ENCODE results near the gene TMPRSS11D. TPM values are rescaled to one million over a fixed set of nuclear protein-coding genes. Genes with fewer than 3 reads are reported as not detected.

Gene TMPRSS11D
- total and polyA plus RNA-seq, 2 donors (not counting 1 experiment from before 2014, with no cell fraction given): not detected

- TF ChIP-seq CTCF (conservative IDR thresholded peaks at IDR 0.05 in 1 of 2, IDR thresholded peaks at IDR 0.05 in 1 of 2; ENCODE audit: low read depth in 1 of 2, low read length in 2 of 2) (no peak), EZH2 (IDR thresholded peaks at IDR 0.05; ENCODE audit: low read length, missing control alignments) (no peak)
- DNase-seq (ENCODE audit: low read depth in 2 of 2): no peak
- H3K27me3 ChIP-seq (ENCODE audit: control insufficient read depth, insufficient read depth, low read length): no peaks in the 10 kb centered on the region
- no peak overlapping the region for H3K4me3 ChIP-seq (replicated peaks in 1 of 4; ENCODE audit: control extremely low read depth in 1 of 4, insufficient read depth in 1 of 4, low read depth in 3 of 4, low read length in 4 of 4)
- no peaks in the 10 kb centered on the region for H3K79me2 ChIP-seq (ENCODE audit: control insufficient read depth, insufficient read depth, low read length)
- no peaks in the 10 kb centered on the region for H3K9me3 ChIP-seq (ENCODE audit: control insufficient read depth, insufficient read depth, low read depth, low read length)
- no peak overlapping the region for H3K27ac ChIP-seq (ENCODE audit: insufficient read depth, low read length)
- H3K4me2 ChIP-seq (ENCODE audit: extremely low read depth, insufficient read depth, low read length): no peak overlapping the region
- no peaks in the 10 kb centered on the region for H4K20me1 ChIP-seq (ENCODE audit: control insufficient read depth, extremely low read depth, insufficient read depth, low read length)
- H3K9ac ChIP-seq (ENCODE audit: insufficient read depth, low read length): no peak overlapping the region
- no peaks in the 10 kb centered on the region for H3K4me1 ChIP-seq (ENCODE audit: control insufficient read depth, extremely low read depth, insufficient read depth, low read length)
- no peak overlapping the region for H2AFZ ChIP-seq (ENCODE audit: low read length)
- no peaks in the 10 kb centered on the region for H3K36me3 ChIP-seq (ENCODE audit: control insufficient read depth, insufficient read depth, low read length)
These were observed 12.7 kb upstream of the TMPRSS11D start for GRCh38 chr4:67896421-67897065.

DNA sequence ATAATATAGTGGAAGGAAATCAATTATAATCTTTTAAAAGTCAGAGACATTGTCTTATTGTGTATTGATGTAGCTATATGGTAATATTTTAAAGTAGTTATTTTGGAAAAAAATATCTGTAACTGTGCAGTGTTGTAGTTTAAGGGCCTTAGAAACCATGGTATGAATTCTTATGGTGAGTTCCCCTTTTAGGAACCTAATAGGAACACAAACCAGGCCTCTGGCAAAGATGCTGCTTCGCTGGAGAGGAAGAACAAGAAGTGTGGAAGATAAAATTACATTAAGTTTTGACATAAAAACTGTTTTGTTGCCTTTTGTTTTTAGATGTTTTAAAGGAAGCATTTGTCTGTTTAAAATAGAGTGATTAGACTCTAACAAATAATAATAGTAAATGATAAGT is 10.9 kb upstream of the TMPRSS11D start:
- TF ChIP-seq EZH2 (IDR thresholded peaks at IDR 0.05; ENCODE audit: low read length, missing control alignments) (no peak), CTCF (conservative IDR thresholded peaks at IDR 0.05 in 1 of 2, IDR thresholded peaks at IDR 0.05 in 1 of 2; ENCODE audit: low read depth in 1 of 2, low read length in 2 of 2) (no peak)
- H3K27me3 ChIP-seq (ENCODE audit: control insufficient read depth, insufficient read depth, low read length): no peaks in the 10 kb centered on the region

GRCh38 chr4:67892905-67893304 is 9.1 kb upstream of the TMPRSS11D start:
- DNase-seq (ENCODE audit: low read depth in 2 of 2): no peak
- Histone ChIP-seq H3K27ac (ENCODE audit: insufficient read depth, low read length) (no peak overlapping the region), H3K27me3 (ENCODE audit: control insufficient read depth, insufficient read depth, low read length) (no peaks in the 10 kb centered on the region), H3K9ac (ENCODE audit: insufficient read depth, low read length) (no peak overlapping the region), H3K36me3 (ENCODE audit: control insufficient read depth, insufficient read depth, low read length) (no peaks in the 10 kb centered on the region), H4K20me1 (ENCODE audit: control insufficient read depth, extremely low read depth, insufficient read depth, low read length) (no peaks in the 10 kb centered on the region), H2AFZ (ENCODE audit: low read length) (no peak overlapping the region), H3K9me3 (ENCODE audit: control insufficient read depth, insufficient read depth, low read depth, low read length) (no peaks in the 10 kb centered on the region), H3K79me2 (ENCODE audit: control insufficient read depth, insufficient read depth, low read length) (no peaks in the 10 kb centered on the region), H3K4me1 (ENCODE audit: control insufficient read depth, extremely low read depth, insufficient read depth, low read length) (no peaks in the 10 kb centered on the region), H3K4me3 (replicated peaks in 1 of 4; ENCODE audit: control extremely low read depth in 1 of 4, insufficient read depth in 1 of 4, low read depth in 3 of 4, low read length in 4 of 4) (no peak overlapping the region), H3K4me2 (ENCODE audit: extremely low read depth, insufficient read depth, low read length) (no peak overlapping the region)
- no peak for TF ChIP-seq EZH2 (IDR thresholded peaks at IDR 0.05; ENCODE audit: low read length, missing control alignments)
- no peak for TF ChIP-seq CTCF (conservative IDR thresholded peaks at IDR 0.05 in 1 of 2, IDR thresholded peaks at IDR 0.05 in 1 of 2; ENCODE audit: low read depth in 1 of 2, low read length in 2 of 2)

More for the DNA sequence above, 10.9 kb upstream of the TMPRSS11D start:
- Histone ChIP-seq H3K27ac (ENCODE audit: insufficient read depth, low read length) (no peak overlapping the region), H2AFZ (ENCODE audit: low read length) (no peak overlapping the region), H3K79me2 (ENCODE audit: control insufficient read depth, insufficient read depth, low read length) (no peaks in the 10 kb centered on the region), H3K9ac (ENCODE audit: insufficient read depth, low read length) (no peak overlapping the region), H3K36me3 (ENCODE audit: control insufficient read depth, insufficient read depth, low read length) (no peaks in the 10 kb centered on the region), H3K4me1 (ENCODE audit: control insufficient read depth, extremely low read depth, insufficient read depth, low read length) (no peaks in the 10 kb centered on the region), H3K4me3 (replicated peaks in 1 of 4; ENCODE audit: control extremely low read depth in 1 of 4, insufficient read depth in 1 of 4, low read depth in 3 of 4, low read length in 4 of 4) (no peak overlapping the region), H3K4me2 (ENCODE audit: extremely low read depth, insufficient read depth, low read length) (no peak overlapping the region), H3K9me3 (ENCODE audit: control insufficient read depth, insufficient read depth, low read depth, low read length) (no peaks in the 10 kb centered on the region), H4K20me1 (ENCODE audit: control insufficient read depth, extremely low read depth, insufficient read depth, low read length) (no peaks in the 10 kb centered on the region)
- DNase-seq (ENCODE audit: low read depth in 2 of 2): no peak
